IMR-90 (cell line): ENCODE measurements around the gene RTP5. TPM values are rescaled to one million over a fixed set of nuclear protein-coding genes. Genes with fewer than 3 reads are reported as not detected.
"Not testable (repeated sequence)": the region's sequence is repeated elsewhere in the genome, so short reads cannot be mapped to it uniquely, and the experiment has no call there.

Source experiments
- ATAC-seq: fragments of 200-7000 bp; cut with Tn5 transposase; 2 replicates; pipeline ENCODE4 v1.9.1; 2020; ENCODE audit warnings: low read depth, mild to moderate bottlenecking, moderate library complexity
- BruUV-seq: library from RNA; stranded (reverse); fragments of 400-500 nt; replicated peaks from 2 replicates; lab custom pipeline; 2021; lab: Mats Ljungman, UMichigan
- CTCF ChIA-PET: fragments of 300-600 bp; formaldehyde crosslinking; extraction: SDS; loops from one replicate; lab custom pipeline; 2021; ENCODE audit warnings: antibody characterized with exemption; lab: Yijun Ruan, JAX
- POLR2A ChIA-PET: fragments of 300-600 bp; sonication (Branson Sonifier 250); formaldehyde crosslinking; loops from one replicate; lab custom pipeline; 2022; ENCODE audit warnings: antibody characterized with exemption; ENCODE audit not compliant: unreplicated experiment; lab: Charles Lee
- DNase-seq: peaks from one replicate; pipeline ENCODE4 v3.0.0; 2013
- H2AFZ ChIP-seq: replicated peaks from 2 replicates; pipeline ENCODE3; 2013; ENCODE audit warnings: low read length, mild to moderate bottlenecking; ENCODE audit not compliant: poor library complexity
- H2AK5ac ChIP-seq: 2 replicates; pipeline ENCODE4 v1.6.1; 2013; ENCODE audit warnings: low read depth, low read length, inconsistent platforms
- H2AK9ac ChIP-seq: replicated peaks from 2 replicates; pipeline ENCODE3; 2013; ENCODE audit warnings: mild to moderate bottlenecking, low read depth, low read length, moderate library complexity; ENCODE audit not compliant: poor library complexity
- H2BK120ac ChIP-seq: 2 replicates; pipeline ENCODE4 v1.6.1; 2013; ENCODE audit warnings: low read depth, low read length, inconsistent platforms
- H2BK15ac ChIP-seq: 3 replicates; pipeline ENCODE4 v1.6.1; 2013; ENCODE audit warnings: low read depth, low read length, inconsistent platforms
- H2BK20ac ChIP-seq: 2 replicates; pipeline ENCODE4 v1.6.1; 2013; ENCODE audit warnings: low read depth, mild to moderate bottlenecking, inconsistent platforms, low read length, moderate library complexity
- H2BK5ac ChIP-seq: 2 replicates; pipeline ENCODE4 v1.6.1; 2013; ENCODE audit warnings: mild to moderate bottlenecking, low read depth, low read length, inconsistent platforms; ENCODE audit not compliant: poor library complexity, severe bottlenecking
- H3K14ac ChIP-seq: replicated peaks from 2 replicates; pipeline ENCODE4 v1.6.1; 2013; ENCODE audit warnings: low read depth, low read length, inconsistent platforms
- H3K18ac ChIP-seq: 2 replicates; pipeline ENCODE4 v1.6.1; 2013; ENCODE audit warnings: low read depth, low read length, control low read depth
- H3K23ac ChIP-seq: 2 replicates; pipeline ENCODE4 v1.6.1; 2013; ENCODE audit warnings: low read depth, low read length, inconsistent platforms
- H3K27ac ChIP-seq: 2 replicates; pipeline ENCODE4 v1.5.1; 2013; ENCODE audit warnings: mild to moderate bottlenecking, control low read depth, low read length; ENCODE audit not compliant: insufficient read depth
- H3K27me3 ChIP-seq: 2 replicates; pipeline ENCODE4 v1.6.1; 2013; ENCODE audit warnings: low read length; ENCODE audit not compliant: control insufficient read depth, insufficient read depth
- H3K36me3 ChIP-seq: 2 replicates; pipeline ENCODE4 v1.6.1; 2013; ENCODE audit warnings: low read length, mixed read lengths; ENCODE audit not compliant: control insufficient read depth, insufficient read depth
- H3K4ac ChIP-seq: 2 replicates; pipeline ENCODE4 v1.6.1; 2013; ENCODE audit warnings: low read depth, low read length, inconsistent platforms
- H3K4me1 ChIP-seq: 2 replicates; pipeline ENCODE4 v1.6.1; 2013; ENCODE audit warnings: low read length, mixed read lengths; ENCODE audit not compliant: control insufficient read depth, insufficient read depth
- H3K4me2 ChIP-seq: 2 replicates; pipeline ENCODE4 v1.6.1; 2013; ENCODE audit warnings: low read depth, mild to moderate bottlenecking, control low read depth, low read length, moderate library complexity
- H3K4me3 ChIP-seq: 2 replicates; pipeline ENCODE4 v1.5.1; 2013; ENCODE audit warnings: low read depth, mild to moderate bottlenecking, control low read depth, low read length, moderate library complexity; ENCODE audit not compliant: insufficient read depth
- H3K56ac ChIP-seq: 2 replicates; pipeline ENCODE4 v1.6.1; 2013; ENCODE audit warnings: low read length, inconsistent platforms; ENCODE audit not compliant: insufficient read depth; ENCODE audit errors: extremely low read depth
- H3K79me1 ChIP-seq, 2 experiments: 2 replicates each; pipeline ENCODE4 v1.6.1; 2013; ENCODE audit warnings: low read length in 2 of 2, inconsistent platforms in 1 of 2, low read depth in 1 of 2
- H3K9ac ChIP-seq: 2 replicates; pipeline ENCODE4 v1.6.1; 2013; ENCODE audit warnings: low read depth, low read length, control low read depth
- H3K9me1 ChIP-seq: 2 replicates; pipeline ENCODE4 v1.6.1; 2013; ENCODE audit warnings: low read length, inconsistent platforms; ENCODE audit not compliant: insufficient read depth
- H3K9me3 ChIP-seq: 2 replicates; pipeline ENCODE4 v1.6.1; 2013; ENCODE audit warnings: low read length; ENCODE audit not compliant: control insufficient read depth, insufficient read depth
- H4K20me1 ChIP-seq: 2 replicates; pipeline ENCODE4 v1.6.1; 2013; ENCODE audit warnings: low read length, inconsistent platforms; ENCODE audit not compliant: insufficient read depth
- H4K5ac ChIP-seq: 2 replicates; pipeline ENCODE4 v1.6.1; 2013; ENCODE audit warnings: mild to moderate bottlenecking, low read depth, low read length, control low read depth
- H4K8ac ChIP-seq, 2 experiments: 2 replicates each; pipeline ENCODE4 v1.6.1; 2013; ENCODE audit warnings: low read depth in 2 of 2, low read length in 2 of 2, control low read depth in 1 of 2, inconsistent platforms in 1 of 2
- H4K91ac ChIP-seq: 2 replicates; pipeline ENCODE4 v1.6.1; 2013; ENCODE audit warnings: low read depth, low read length, inconsistent platforms; ENCODE audit not compliant: insufficient read depth
- WGBS, 2 experiments: methylation state at CpG; one replicate each; pipeline versions ENCODE4 v1.1.5 to v1.1.7; 2013; ENCODE audit warnings: missing lambda C conversion rate in 2 of 2; ENCODE audit not compliant: insufficient read length in 1 of 2; ENCODE audit errors: extremely low coverage in 2 of 2; 5-methylcytosine and 5-hydroxymethylcytosine counted together
- dilution Hi-C: fragments of 300-500 bp; cut with HindIII; formaldehyde crosslinking; loops from one replicate; pipeline ENCODE4 v1.14.3; 2018; ENCODE audit warnings: low sequenced_read_pairs; ENCODE audit not compliant: unreplicated experiment
- in situ Hi-C: fragments of 300-500 bp; cut with MboI; formaldehyde crosslinking; loops from 3 replicates; pipeline ENCODE4 v1.14.3; 2019; ENCODE audit warnings: low sequenced_read_pairs, inconsistent platforms, mixed read lengths
- intact Hi-C: fragments of 100-400 bp; cut with micrococcal nuclease; formaldehyde crosslinking; loops from 2 replicates; pipeline ENCODE4 v1.10.0; 2022
- polyA plus RNA-seq, 3 experiments: library from polyadenylated mRNA; depleted of rRNA; stranded (reverse); fragments of >200 nt; gene quantifications; 2 replicates each; pipeline ENCODE4 v1.2.3, GENCODE V29; 2012; ENCODE audit warnings: low replicate concordance in 1 of 3
- total RNA-seq: library from RNA; depleted of rRNA; stranded (reverse); fragments of >200 nt; gene quantifications from 2 replicates; pipeline ENCODE4 v1.2.3, GENCODE V29; 2012

Gene RTP5
- total and polyA plus RNA-seq, 2 of the 4 experiments (the other 2 are of a cell fraction), result not detected

DNA sequence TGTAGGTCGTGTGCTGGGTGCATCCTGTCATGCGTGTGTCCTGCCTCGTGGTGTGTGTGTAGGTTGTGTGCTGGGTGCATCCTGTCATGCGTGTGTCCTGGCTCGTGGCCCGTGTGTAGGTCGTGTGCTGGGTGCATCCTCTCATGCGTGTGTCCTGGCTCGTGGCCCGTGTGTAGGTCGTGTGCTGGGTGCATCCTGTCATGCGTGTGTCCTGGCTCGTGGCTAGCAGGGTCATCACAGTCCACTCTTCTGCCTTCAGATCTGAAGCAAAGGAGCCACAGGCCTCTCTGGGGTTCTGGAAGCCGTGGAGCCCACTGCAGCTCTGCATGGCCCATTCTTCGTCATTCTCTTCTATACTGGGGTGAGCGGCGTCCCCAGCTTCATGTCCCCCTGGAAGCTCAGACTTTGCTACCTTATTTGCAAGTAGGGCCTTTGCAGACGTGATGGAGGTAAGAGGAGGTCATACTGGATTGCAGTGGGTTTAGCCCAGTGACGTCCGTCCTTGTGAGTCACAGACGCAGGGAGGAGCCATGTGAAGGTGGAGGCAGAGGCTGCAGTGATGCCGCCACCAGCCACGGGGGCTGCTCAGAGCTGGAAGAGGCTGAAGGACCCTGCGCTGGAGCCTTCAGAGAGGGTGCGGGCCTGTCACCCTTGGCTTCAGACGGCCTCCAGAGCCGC lies 49.4 kb upstream of the RTP5 start:
- in situ Hi-C loops, H2BK120ac ChIP-seq, POLR2A ChIA-PET, H3K27ac ChIP-seq, DNase-seq, H2BK15ac ChIP-seq, H4K91ac ChIP-seq, H4K8ac ChIP-seq, H3K14ac ChIP-seq, ATAC-seq, H2AK9ac ChIP-seq, H4K20me1 ChIP-seq, CTCF ChIA-PET, H3K4me1 ChIP-seq, H3K9me3 ChIP-seq, H2BK5ac ChIP-seq, H3K9ac ChIP-seq, H2BK20ac ChIP-seq, dilution Hi-C loops, H3K4me2 ChIP-seq, H2AK5ac ChIP-seq, H3K23ac ChIP-seq, H3K9me1 ChIP-seq, H3K4ac ChIP-seq, H4K5ac ChIP-seq, H2AFZ ChIP-seq, H3K79me1 ChIP-seq, H3K56ac ChIP-seq, H3K36me3 ChIP-seq, BruUV-seq, H3K18ac ChIP-seq, H3K4me3 ChIP-seq, intact Hi-C loops: not testable (repeated sequence)
- H3K27me3 ChIP-seq, result peaks cover 15% of the 10 kb centered on the region; the same call in 1 of the 2 replicates
- WGBS, 2 experiments, result 73% methylated on average over 14 of the region's 27 CpGs; no CpG with 5 or more reads in 1 of the 2 experiments
